GM06990 (cell line): ENCODE data around the gene CACNA2D3.

Source experiments
- DNase-seq: peaks from one replicate; pipeline ENCODE4 v3.0.0-alpha.2; 2011; ENCODE audit not compliant: insufficient read length; ENCODE audit errors: extremely low read depth
- H3K27me3 ChIP-seq: replicated peaks from 2 replicates; pipeline ENCODE4 v1.6.0; 2011; ENCODE audit warnings: low read length; ENCODE audit not compliant: control insufficient read depth, insufficient read depth
- H3K36me3 ChIP-seq: 2 replicates; pipeline ENCODE4 v1.5.1; 2011; ENCODE audit warnings: low read length; ENCODE audit not compliant: control insufficient read depth, insufficient read depth
- H3K4me3 ChIP-seq: replicated peaks from 2 replicates; pipeline ENCODE4 v1.5.1; 2011; ENCODE audit warnings: low read depth, mild to moderate bottlenecking, control low read depth, low read length
- TF ChIP-seq, protein P1 (sequence below): IDR thresholded peaks from 2 replicates; pipeline ENCODE4 v1.5.1; 2011; ENCODE audit warnings: low read length, control low read depth, mild to moderate bottlenecking, inconsistent platforms; ENCODE audit not compliant: insufficient read depth, poor library complexity, severe bottlenecking

The CACNA2D3 gene

GRCh38 chr3:54988838-54989630 lies 866.7 kb downstream of the CACNA2D3 start:
- Histone ChIP-seq H3K36me3 (no peaks in the 10 kb centered on the region), H3K27me3 (no peaks in the 10 kb centered on the region), H3K4me3 (no peak overlapping the region)
- TF ChIP-seq, protein P1, sequence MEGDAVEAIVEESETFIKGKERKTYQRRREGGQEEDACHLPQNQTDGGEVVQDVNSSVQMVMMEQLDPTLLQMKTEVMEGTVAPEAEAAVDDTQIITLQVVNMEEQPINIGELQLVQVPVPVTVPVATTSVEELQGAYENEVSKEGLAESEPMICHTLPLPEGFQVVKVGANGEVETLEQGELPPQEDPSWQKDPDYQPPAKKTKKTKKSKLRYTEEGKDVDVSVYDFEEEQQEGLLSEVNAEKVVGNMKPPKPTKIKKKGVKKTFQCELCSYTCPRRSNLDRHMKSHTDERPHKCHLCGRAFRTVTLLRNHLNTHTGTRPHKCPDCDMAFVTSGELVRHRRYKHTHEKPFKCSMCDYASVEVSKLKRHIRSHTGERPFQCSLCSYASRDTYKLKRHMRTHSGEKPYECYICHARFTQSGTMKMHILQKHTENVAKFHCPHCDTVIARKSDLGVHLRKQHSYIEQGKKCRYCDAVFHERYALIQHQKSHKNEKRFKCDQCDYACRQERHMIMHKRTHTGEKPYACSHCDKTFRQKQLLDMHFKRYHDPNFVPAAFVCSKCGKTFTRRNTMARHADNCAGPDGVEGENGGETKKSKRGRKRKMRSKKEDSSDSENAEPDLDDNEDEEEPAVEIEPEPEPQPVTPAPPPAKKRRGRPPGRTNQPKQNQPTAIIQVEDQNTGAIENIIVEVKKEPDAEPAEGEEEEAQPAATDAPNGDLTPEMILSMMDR: no peak
- DNase-seq: no peak

DNA sequence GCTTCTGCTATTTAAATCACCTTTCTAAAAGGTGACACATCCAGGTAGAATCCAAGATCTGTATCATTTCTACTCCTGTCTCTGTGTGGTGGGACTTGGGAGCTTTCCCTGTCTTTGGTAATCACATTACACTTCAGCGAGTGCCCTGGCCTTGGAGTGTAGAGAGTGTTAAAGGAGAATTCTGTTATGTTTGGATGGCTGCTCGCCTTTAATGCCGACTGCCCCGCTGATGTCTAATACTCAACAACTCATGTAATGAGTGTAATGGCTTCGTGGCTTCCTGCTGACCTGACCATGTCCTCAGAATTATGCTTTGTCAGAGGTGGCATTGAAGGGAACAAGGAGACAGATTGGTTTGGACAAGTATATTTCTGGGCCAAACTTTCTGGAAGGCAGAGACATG lies 871.8 kb downstream of the CACNA2D3 start:
- Histone ChIP-seq H3K27me3 (no peaks in the 10 kb centered on the region), H3K4me3 (no peak overlapping the region), H3K36me3 (no peaks in the 10 kb centered on the region)
- TF ChIP-seq, protein P1: no peak
- DNase-seq: no peak

DNA sequence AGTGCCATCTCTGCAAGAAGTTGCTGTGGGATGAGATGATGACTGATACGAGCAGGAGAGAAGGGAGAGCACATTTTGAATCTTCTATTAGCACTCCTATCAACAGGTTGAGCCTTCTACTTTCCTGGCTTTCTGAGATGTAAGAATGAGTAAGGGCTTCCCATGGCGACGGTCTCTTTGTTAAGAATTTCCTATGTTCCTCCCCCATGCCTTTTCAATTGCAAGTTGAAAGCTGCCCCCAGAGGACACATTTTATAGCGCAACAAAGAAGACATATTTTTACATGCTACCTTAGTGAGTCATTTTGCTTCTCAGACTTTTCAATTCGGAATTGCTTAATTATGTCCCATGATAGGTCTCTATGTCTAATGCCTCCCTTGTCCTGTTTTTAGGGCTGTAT lies 876.8 kb downstream of the CACNA2D3 start:
- no peaks in the 10 kb centered on the region for H3K36me3 ChIP-seq
- no peak overlapping the region for H3K4me3 ChIP-seq
- H3K27me3 ChIP-seq: no peaks in the 10 kb centered on the region; the same call in 1 of the 2 replicates
- TF ChIP-seq, protein P1: peak; percentile 31
- no peak for DNase-seq

DNA sequence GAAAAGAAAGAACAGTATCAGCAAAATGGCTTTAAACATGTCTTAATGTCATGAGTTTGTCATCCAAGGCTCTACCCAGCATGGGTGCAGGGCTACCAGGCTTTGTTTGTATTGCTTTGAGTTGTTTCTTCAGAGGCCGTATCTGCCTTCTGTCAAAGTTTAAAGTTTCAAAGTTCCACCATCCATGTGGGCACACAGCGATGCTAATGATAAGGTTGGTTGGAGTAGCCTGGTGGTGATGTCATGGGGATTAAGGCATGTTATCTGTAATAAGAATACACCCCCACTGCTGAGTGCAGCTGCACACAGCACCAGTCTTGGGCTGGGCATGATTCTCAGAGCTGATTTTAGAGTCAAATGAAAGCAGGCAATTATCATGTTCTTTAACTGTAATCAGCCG lies 877.5 kb downstream of the CACNA2D3 start:
- Histone ChIP-seq H3K27me3 (no peaks in the 10 kb centered on the region; the same call in 1 of the 2 replicates), H3K4me3 (no peak overlapping the region), H3K36me3 (no peaks in the 10 kb centered on the region)
- no peak for DNase-seq
- TF ChIP-seq, protein P1: no peak

- H3K36me3 ChIP-seq: no peaks in the 10 kb centered on the region
- H3K4me3 ChIP-seq: no peak overlapping the region
- TF ChIP-seq, protein P1: no peak
- no peaks in the 10 kb centered on the region; the same call in 1 of the 2 replicates for H3K27me3 ChIP-seq
- DNase-seq: no peak
Observed at GRCh38 chr3:55000546-55000945, 878.2 kb downstream of the CACNA2D3 start.

GRCh38 chr3:55000953-55001352 lies 878.6 kb downstream of the CACNA2D3 start:
- TF ChIP-seq, protein P1: no peak
- H3K4me3 ChIP-seq: no peak overlapping the region
- no peak for DNase-seq
- no peaks in the 10 kb centered on the region for H3K36me3 ChIP-seq
- no peaks in the 10 kb centered on the region; the same call in 1 of the 2 replicates for H3K27me3 ChIP-seq
